ENCODE data around the gene SLC17A5.
"Not testable (repeated sequence)": the region's sequence is repeated elsewhere in the genome, so short reads cannot be mapped to it uniquely, and the experiment has no call there.

Gene SLC17A5

DNA sequence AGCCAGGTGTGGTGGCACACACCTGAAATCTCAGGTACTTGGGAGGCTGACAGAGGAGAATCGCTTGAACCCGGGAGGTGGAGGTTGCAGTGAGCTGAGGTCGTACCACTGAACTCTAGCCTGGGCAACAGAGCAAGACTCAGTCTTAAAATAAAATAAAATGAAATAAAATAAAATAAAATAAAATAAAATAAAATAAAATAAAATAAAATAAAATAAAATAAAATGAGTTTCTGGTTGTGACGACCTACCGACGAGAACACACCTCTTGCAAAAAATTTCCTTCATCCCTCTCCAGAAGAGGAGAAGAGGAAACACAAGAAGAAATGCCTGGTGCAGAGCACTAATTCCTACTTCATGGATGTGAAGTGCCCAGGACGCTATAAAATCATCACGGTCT lies 35.7 kb downstream of the SLC17A5 start:
- DNase-seq (ENCODE audit: low read depth, low spot score): not testable (repeated sequence)

DNA sequence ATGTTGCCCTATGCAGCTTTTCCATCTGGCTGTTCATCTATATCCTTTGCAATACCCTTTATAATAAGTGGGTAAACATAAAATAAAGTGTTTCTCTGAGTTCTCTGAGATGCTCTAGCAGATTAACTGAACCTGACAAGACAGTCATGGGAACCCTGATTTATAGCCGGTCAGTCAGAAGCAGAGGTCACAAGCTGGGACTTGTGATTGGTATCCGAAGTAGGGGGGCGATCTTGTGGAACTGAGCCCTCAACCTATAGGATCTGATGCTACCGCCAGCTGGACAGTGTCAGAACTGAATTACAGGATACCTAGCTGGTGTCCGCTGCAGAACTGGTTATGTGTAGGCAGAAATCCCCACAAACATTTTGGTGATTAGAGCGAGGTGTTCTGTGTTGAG lies 39.0 kb downstream of the SLC17A5 start:
- DNase-seq (ENCODE audit: low read depth, low spot score): no peak

DNA sequence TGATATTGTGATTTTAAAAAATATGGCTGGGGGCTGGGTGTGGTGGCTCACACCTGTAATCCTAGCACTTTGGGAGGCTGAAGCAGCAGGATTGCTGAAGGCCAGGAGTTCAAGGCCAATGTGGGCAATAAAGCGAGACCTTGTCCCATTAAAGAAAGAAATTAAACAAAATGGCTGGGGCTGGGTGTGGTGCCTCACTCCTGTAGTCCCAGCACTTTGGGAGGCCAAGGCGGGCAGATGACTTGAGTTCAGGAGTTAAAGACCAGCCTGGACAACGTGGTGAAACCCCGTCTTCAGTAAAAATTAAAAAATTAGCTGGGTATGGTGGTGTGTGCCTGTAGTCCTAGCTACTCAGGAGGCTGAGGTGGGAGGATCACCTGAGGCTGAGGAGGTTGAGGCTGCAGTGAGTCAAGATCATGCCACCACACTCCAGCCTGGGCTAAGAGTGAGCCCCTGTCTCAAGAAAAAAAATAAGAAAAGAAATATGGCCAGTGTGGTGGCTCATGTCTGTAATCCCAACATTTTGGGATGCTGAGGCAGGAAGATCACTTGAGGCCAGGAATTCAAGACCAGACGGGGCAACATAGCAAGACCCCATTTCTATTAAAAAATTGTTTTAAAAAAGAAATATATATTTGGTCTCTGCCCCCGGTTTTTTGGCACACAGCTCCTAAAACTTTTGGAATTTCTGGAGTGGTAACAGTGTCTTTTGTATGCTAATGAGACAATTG lies 39.8 kb downstream of the SLC17A5 start:
- DNase-seq (ENCODE audit: low read depth, low spot score): no peak

DNA sequence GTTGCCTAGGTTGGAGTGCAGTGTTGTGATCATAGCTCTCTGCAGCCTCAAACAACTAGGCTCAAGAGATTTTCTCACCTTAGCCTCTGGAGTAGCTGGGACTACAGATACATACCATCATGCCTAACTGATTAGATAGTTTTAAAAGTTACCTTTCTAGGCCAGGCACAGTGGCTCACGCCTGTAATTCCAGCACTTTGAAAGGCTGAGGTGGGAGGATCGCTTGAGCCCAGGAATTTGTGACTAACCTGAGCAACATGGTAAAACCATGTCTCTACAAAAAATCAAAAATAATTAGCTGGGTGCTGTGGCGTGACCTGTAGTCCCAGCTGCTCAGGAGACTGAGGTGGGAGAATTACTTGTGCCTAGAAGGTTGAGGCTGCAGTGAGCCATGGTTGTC lies 41.2 kb downstream of the SLC17A5 start:
- no peak for DNase-seq (ENCODE audit: low read depth, low spot score)

DNA sequence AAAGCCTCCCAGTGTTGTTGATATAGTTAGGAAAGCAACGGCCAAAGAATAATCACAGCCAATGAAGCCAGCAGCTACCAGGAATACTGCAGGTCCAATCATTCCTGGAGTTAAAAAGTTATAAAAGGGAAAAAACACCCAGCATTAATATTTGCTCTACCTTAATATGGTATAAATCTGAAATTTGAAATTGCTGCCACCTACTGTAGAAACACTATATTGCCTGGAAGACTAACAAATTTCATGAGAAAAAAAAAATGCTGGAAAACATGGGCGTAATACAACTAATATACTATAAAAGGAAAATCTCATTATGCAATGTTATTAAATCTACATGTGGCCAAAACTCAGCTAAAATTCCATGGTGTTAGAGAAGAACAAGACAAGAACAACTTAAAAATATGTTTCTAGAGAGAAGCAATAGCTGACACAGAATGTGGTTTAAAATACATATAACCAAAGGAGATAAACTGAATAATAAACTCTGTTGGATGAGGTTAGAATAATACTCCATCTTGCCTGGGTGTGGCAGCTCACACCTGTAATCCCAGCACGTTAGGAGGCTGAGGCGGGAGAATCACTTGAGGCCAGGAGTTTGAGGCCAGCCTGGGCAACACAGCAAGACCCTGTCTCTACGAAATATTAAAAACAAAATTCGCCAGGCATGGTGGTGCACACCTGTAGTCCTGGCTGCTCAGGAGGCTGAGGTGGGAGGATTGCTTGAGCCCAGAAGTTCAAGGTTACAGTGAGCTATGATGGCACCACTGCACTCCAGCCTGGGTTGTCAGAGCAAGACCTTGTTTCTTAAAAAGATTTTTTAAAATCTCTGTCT lies 43.1 kb downstream of the SLC17A5 start:
- no peak for DNase-seq (ENCODE audit: low read depth, low spot score)

DNA sequence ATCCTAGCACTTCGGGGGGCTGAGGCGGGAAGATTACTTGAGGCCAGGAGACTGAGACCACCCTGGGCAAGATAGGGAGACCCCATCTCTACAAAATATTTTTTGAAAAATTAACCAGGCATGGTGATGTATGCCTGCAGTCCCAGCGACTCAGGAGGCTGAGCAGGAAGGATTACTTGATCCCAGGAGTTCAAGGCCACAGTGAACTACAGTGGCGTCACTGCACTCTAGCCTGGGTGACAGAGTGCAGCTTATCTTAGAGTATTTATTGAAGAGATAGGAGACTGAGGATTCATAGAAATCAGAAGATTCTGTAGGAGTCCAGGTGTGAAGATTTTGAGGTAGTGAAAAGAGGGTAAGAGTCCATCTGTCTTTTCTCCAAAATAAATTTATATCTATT lies 45.0 kb downstream of the SLC17A5 start:
- DNase-seq (ENCODE audit: low read depth, low spot score): no peak

DNA sequence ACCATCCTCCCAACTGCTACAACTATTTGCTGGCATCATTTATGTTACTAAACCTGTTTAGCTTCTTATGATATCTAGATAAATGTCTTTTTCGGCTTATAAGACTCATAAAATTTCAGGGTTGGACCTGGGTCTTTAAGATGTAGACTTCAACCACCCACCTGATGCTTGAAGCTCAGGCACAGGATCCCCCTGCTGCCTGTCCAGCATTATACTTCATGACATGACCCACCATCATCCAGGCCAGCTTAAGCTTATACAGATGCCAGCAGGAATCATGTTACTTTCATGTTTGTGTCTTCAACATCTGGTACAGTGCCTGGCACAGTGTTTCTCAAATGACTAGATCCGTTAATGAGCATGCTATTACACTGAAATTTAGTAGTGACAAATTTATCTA lies 47.4 kb downstream of the SLC17A5 start:
- DNase-seq (ENCODE audit: low read depth, low spot score): no peak

DNA sequence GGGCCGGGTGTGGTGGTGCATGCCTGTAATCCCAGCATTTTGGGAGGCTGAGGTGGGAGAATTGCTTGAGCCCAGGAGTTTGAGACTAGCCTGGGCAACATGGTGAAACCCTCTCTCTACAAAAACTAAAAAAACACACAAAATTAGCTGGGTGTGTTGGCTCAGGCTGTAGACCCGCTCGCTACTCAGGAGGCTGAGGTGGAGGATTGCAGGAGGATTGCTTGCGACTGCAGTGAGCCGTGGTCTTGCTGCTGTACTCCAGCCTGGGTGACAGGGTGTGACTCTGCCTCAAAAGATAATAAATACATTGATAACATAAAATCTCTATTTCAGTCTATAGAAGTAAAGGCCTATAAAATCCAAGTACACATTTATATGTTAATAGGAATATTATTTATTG lies 49.3 kb downstream of the SLC17A5 start:
- DNase-seq (ENCODE audit: low read depth, low spot score): no peak

DNA sequence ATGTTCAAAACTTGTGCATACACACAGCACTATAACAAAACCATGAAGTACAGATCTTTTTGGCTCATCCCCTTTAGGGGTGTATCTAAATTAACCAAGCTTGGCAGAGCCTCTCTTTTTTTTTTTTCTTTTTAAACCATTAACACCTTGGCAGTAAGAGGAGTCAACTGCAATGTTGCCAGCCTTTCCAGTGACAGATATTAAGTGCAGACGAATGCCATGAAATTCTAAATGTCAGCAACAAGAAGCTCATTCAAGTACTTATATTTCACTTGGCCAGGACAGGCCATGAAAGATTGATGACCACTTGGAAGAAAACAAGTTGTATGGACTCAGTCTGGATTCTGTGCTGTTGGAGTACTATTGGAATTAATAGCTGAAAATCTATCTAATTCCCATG lies 49.8 kb downstream of the SLC17A5 start:
- no peak for DNase-seq (ENCODE audit: low read depth, low spot score)

DNA sequence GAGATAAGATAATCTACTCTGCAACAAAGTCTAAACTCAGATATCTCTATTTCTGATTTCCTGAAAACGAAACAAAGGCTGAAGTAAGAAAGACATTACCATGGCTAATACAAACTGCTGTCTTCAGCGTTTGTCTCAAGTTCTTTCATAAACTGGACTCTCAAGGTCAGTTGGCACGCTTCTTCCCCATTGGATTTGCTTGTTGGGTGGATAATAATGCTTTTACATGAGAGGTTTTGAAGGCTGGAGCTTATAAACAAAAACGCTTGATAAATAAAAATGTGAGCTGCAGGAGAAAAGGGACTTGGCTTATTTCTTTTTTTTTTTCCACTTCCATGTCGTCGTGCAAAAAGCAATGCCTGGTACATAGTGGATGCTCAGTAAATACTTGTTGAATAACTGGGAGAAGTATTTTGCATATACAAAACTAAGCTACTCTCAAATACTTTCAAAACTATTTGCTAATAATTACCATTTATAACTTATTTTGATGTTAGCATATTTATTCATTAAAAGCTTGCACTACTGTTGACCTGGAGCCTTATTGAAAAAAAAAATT lies 67.3 kb downstream of the SLC17A5 start:
- no peak for DNase-seq (ENCODE audit: low read depth, low spot score)

DNA sequence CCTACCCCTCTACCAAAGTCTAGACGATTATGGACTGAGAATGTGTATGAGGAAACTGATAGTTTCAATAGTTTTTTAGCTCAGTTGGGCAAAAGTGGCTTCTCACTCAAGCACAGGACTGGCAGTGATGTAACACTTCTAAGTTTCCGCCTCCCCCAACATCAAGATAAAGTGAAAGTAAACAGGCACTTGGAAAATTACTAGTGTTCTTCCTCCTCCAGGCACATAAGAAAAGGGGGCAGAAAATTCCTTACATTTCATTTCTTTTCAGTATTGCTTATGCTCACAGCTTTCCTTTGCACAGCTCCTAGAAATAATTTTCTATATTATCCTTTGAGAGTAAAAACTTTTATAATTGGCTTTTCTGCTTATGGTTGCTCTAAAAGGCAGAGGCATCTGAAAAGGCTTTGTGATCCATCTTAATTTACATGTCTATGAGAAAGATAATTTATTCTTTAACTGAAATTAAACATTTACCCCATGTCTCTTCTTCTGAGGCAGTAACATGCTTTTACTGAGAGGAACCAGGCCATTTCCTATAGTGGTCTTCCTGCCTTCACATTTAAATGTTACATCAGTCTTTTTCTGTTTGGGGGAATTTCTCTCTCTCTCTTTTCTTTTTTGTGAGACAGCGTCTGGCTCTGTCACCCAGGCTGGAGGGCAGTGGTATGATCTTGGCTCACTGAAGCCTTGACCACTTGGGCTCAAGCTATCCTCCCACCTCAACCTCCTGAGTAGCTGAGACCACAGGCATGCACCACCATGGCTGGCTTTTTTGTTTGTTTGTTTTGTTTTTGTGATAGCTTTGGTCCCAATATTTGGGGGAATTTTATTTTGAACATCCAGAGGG lies 68.0 kb downstream of the SLC17A5 start:
- DNase-seq (ENCODE audit: low read depth, low spot score): no peak

DNA sequence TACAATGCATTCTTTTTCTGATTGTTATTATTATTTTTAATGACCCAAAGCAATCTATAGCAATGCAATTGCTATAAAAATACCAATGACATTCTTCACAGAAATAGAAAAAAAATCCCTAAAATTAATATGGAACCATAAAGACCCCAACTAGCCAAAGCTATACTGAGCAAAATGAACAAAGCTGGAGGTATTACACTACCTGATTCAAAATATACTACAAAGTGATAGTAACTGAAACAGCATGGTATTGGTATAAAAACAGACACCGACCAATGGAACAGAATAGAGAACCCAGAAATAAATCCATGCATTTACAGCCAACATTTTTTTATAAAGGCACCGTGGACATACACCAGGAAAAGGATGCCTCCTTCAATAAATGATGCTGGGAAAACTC lies 72.5 kb downstream of the SLC17A5 start:
- no peak for DNase-seq (ENCODE audit: low read depth, low spot score)

DNA sequence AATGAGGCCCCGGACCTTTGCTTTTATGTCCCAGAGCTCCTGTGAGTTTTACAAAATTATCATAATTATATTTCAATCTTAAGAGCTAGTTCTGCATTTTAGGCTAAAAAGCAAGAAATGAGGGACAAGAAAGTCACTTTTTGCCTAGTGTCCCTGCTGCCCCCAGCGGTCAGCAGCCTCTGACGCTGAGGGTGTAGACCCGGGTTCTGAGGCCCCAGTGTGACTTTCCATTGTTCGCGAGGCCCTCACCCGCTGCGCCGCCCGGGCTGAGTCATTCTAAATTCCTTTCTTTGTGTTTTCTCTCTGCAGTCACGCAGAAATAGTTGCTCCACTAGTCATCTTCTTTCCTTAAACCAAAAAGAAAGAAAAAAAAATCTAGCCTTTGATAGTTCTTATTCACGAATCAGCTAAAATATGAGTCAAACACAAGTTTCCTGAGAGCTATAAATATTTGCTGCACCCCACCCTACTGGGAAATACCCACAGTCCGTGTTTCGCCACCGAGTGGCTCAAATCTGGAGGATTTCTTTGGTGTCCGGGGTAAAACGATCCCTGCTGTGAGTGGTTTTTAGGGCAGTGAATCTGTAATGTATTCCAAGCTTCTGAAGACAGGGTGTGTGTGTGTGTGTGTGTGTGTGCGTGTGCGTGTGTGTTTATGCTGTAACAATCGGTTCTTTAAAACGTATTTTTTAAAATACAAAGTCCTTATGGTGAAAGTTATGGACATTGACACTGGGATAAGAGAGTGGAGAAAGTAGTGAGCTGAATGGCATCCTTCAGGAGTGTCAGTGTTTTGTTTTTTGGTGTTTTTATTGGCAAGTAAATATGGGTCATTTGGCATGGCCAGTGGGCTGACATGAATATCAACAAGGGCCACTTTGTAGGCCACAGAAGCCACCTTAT lies 73.3 kb downstream of the SLC17A5 start:
- peak; percentile 84 for DNase-seq (ENCODE audit: low read depth, low spot score)

DNA sequence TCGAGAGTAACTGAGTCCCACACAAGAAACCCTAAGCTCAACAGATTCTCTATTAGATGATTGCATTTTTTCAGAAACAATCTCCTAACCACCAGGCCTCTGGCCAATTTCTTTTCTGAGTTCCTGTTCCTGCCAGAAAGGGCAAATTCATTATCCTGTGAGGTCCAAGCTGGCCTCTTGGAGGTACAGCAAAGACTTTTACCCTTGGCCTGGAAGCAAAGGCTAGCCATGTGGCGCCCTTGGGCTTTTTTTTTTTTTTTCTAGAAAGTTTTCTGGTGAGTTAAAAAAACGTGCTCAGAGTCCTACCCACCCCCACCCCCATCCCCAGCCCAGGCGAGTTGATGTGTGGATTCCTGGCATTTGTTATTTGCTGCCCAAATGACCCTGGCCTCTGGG lies 73.9 kb downstream of the SLC17A5 start:
- DNase-seq (ENCODE audit: low read depth, low spot score): no peak

DNA sequence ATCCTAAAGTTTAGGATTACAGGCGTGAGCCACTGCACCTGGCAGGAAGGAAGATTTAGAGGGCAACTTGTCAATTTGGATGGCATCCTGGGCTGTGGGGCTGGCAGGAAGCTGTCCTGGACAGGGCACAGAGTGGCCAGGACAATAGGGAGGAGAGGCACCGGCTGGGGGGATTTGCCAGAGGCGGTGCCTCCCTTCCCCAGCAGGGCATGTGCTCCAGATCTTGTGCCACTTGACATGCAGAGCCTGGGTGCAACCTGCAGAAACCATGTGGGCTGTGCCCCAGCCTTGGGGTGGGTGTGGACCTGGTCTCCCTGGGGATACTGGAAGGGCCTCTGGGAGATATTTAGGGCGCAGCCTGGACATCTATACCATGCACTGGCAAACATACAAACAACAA lies 74.4 kb downstream of the SLC17A5 start:
- DNase-seq (ENCODE audit: low read depth, low spot score): no peak

DNA sequence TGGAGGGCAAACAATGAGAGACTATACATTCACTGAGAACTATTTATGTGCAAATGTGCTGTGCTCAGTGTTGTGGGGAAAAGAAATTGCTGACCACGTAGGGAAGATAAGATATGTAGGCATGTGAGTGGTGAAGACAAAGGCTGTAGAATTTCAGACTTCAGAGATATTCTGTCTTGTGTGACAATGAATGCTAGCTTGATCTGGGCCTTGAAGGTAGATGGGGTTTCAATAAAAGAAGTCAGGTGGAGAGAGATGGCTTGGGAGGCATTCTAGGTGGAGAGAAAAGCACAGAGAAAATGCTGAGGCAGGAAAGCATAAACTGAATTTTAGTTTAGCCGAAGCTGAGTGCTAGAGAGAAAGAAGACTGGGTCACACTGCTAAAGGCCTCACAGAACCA lies 76.1 kb downstream of the SLC17A5 start:
- no peak for DNase-seq (ENCODE audit: low read depth, low spot score)

DNA sequence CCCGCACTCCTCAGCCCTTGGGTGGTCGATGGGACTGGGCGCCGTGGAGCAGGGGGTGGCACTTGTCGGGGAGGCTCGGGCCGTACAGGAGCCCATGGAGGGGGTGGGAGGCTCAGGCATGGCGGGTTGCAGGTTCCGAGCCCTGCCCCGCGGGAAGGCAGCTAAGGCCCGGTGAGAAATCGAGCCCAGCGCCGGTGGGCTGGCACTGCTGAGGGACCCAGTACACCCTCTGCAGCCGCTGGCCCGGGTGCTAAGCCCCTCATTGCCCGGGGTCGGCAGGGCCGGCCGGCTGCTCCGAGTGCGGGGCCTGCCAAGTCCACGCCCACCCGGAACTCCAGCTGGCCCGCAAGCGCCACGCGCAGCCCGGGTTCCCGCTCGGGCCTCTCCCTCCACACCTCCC lies 81.3 kb downstream of the SLC17A5 start:
- not testable (repeated sequence) for DNase-seq (ENCODE audit: low read depth, low spot score)

DNA sequence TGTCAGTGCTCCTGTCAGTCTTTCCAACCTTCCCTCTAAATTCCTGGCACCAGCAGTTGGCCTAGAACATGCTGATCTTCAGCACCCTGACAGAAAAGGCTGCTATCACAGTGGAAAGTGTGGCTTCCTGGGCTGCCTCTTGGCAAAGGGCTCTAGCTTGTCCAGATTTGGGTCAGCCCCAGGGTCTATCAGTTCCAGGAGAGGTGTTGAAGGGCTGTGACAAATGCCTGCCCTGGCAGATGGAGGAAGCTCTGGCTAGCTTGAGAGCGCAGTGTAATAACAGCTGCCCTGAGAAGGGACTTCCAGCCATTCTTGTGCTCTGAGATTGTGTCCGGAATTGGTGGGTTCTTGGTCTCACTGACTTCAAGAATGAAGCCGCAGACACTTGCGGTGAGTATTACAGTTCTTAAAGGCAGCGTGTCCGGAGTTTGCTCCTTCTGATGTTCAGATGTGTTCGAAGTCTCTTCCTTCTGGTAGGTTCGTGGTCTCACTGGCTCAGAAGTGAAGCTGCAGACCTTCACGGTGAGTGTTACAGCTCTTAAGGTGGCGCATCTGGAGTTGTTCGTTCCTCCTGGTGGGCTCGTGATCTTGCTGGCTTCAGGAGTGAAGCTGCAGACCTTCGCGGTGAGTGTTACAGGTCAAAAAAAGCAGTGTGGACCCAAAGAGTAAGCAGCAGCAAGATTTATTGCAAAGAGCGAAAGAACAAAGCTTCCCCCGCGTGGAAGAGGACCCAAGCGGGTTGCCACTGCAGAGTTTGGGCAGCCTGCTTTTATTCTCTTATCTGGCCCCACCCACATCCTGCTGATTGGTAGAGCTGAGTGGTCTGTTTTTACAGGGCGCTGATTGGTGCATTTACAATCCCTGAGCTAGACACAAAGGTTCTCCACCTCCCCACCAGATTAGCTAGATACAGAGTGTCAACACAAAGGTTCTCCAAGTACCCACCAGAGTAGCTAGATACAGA lies 82.3 kb downstream of the SLC17A5 start:
- not testable (repeated sequence) for DNase-seq (ENCODE audit: low read depth, low spot score)

DNA sequence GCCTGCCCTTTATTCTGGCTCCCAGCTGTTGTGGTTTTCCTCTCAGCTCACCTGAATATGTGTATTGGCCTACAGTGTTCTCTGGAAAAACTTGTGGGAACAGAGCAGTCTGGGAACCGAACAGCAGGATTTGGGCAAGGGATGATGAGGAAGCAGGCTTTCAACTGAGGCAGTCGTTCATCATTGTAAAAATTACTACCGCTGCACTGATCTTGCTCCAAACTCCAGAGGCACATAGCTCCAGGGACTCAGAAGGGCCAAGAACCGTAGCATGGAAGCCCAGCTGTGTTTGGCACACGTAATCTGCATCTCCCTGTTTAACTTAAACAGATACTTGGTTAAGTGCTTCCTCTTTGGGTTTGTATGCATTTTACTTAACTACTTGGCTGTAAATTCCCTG lies 84.7 kb downstream of the SLC17A5 start:
- DNase-seq (ENCODE audit: low read depth, low spot score): no peak

Measured in iPS DF 19.7 (cell line).